Endothelial cell (in vitro differentiated cells): ENCODE data around the gene FAM118A. TPM values are rescaled to one million over a fixed set of nuclear protein-coding genes. Genes with fewer than 3 reads are reported as not detected.
"Not testable (repeated sequence)": the region's sequence is repeated elsewhere in the genome, so short reads cannot be mapped to it uniquely, and the experiment has no call there.

ENCODE experiments used
- DNase-seq: peaks from one replicate; pipeline ENCODE4 v3.0.0; 2021; ENCODE audit warnings: low spot score
- H3K27ac Mint-ChIP-seq: one replicate; pipeline ENCODE4 v1.8.0; 2021; ENCODE audit warnings: mixed read lengths, inconsistent platforms; ENCODE audit not compliant: unreplicated experiment
- H3K27me3 Mint-ChIP-seq: one replicate; pipeline ENCODE4 v1.8.0; 2021; ENCODE audit warnings: mild to moderate bottlenecking, moderate library complexity, mixed read lengths, inconsistent platforms; ENCODE audit not compliant: unreplicated experiment
- H3K36me3 Mint-ChIP-seq: one replicate; pipeline ENCODE4 v1.8.0; 2021; ENCODE audit warnings: mild to moderate bottlenecking, low read depth, mixed read lengths, inconsistent platforms; ENCODE audit not compliant: unreplicated experiment
- H3K4me1 Mint-ChIP-seq: one replicate; pipeline ENCODE4 v1.8.0; 2021; ENCODE audit warnings: mild to moderate bottlenecking, mixed read lengths, inconsistent platforms; ENCODE audit not compliant: unreplicated experiment
- H3K4me3 Mint-ChIP-seq: one replicate; pipeline ENCODE4 v1.8.0; 2021; ENCODE audit warnings: mild to moderate bottlenecking, mixed read lengths, inconsistent platforms; ENCODE audit not compliant: unreplicated experiment
- H3K9me3 Mint-ChIP-seq: one replicate; pipeline ENCODE4 v1.8.0; 2021; ENCODE audit warnings: mixed read lengths, inconsistent platforms; ENCODE audit not compliant: unreplicated experiment
- total RNA-seq: library from RNA; stranded (reverse); fragmentation: NEBNext Ultra II Directional; extraction: Animal tissue kit (Norgen Biotek cat#: 25700); gene quantifications from one replicate; pipeline ENCODE4 v1.2.1, GENCODE V29; 2021; ENCODE audit not compliant: unreplicated experiment
- TF ChIP-seq, protein P1 (sequence below): fragments of 200-600 bp; sonication (generic); IDR thresholded peaks from one replicate; pipeline ENCODE4 v1.5.0; 2021; ENCODE audit warnings: antibody characterized with exemption; ENCODE audit not compliant: unreplicated experiment

The FAM118A gene
- total RNA-seq, 1 donor from 2014 or later: 26.6 TPM

DNA sequence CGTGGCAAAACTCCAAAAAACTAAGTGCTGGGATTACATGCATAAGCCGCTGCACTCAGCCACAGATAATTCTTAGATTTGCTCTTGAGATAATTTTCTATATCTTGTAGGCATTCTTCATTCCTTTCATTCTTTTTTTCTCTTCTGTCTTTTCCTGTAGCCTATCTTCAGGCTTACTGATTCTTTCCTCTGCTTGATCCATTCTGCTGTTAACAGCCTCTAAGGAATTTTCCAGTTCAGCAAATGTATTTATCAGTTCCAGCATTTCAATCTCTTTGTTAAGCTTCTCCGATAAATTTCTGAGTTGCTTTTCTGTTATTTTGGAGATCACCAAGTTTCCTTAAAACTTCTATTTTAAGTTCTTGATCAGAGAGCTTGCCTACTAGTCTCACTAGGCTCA lies 57.0 kb downstream of the FAM118A start:
- H3K27ac Mint-ChIP-seq: no peak overlapping the region
- H3K9me3 Mint-ChIP-seq: no peaks in the 10 kb centered on the region
- H3K36me3 Mint-ChIP-seq: no peaks in the 10 kb centered on the region
- TF ChIP-seq, protein P1, sequence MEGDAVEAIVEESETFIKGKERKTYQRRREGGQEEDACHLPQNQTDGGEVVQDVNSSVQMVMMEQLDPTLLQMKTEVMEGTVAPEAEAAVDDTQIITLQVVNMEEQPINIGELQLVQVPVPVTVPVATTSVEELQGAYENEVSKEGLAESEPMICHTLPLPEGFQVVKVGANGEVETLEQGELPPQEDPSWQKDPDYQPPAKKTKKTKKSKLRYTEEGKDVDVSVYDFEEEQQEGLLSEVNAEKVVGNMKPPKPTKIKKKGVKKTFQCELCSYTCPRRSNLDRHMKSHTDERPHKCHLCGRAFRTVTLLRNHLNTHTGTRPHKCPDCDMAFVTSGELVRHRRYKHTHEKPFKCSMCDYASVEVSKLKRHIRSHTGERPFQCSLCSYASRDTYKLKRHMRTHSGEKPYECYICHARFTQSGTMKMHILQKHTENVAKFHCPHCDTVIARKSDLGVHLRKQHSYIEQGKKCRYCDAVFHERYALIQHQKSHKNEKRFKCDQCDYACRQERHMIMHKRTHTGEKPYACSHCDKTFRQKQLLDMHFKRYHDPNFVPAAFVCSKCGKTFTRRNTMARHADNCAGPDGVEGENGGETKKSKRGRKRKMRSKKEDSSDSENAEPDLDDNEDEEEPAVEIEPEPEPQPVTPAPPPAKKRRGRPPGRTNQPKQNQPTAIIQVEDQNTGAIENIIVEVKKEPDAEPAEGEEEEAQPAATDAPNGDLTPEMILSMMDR: no peak
- no peaks in the 10 kb centered on the region for H3K4me1 Mint-ChIP-seq
- DNase-seq: no peak
- H3K4me3 Mint-ChIP-seq: no peak overlapping the region
- peaks cover 1% of the 10 kb centered on the region for H3K27me3 Mint-ChIP-seq

DNA sequence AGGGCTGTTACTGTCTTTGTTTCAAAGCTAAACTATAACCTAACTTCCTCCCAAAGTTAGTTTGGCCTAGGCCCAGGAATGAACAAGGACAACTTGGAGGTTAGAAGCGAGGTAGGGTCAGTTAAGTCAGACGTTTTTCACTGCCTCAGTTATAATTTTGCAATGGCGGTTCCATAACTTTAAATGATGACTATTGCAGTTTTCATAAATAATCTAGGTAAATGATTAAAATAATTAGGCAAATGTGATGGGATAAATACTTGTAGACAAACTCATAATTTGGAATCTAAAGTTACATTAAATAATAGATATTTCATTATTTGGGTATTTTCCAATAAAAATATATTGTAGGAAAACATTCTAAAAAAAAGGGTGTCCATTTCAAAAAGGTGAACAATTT lies 63.9 kb downstream of the FAM118A start:
- not testable (repeated sequence) for H3K4me3 Mint-ChIP-seq

DNA sequence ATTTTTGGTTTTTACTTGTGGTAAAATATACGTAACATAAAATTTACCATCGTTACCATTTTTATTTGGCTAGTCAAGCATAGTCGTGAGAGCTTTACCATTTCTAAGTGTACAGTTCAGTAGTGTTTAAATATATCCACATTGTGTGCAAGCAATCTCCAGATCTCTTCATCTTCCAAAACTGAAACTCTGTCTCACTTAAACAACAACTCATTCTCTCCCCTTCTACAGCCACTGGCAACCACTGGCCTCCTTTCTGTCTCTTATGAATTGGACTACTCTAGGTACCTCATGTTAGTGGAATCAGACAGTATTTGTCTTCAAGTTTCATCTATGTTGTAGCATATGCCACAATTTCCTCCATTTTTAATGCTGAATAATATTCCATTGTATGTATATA lies 66.3 kb downstream of the FAM118A start:
- no peak for DNase-seq
- Mint-ChIP-seq H3K27ac (no peak overlapping the region), H3K4me1 (no peaks in the 10 kb centered on the region), H3K36me3 (no peaks in the 10 kb centered on the region), H3K4me3 (no peak overlapping the region), H3K9me3 (no peaks in the 10 kb centered on the region), H3K27me3 (peaks cover 1% of the 10 kb centered on the region)
- TF ChIP-seq, protein P1: no peak

More for the DNA sequence above, 63.9 kb downstream of the FAM118A start:
- not testable (repeated sequence) for H3K27ac Mint-ChIP-seq, H3K9me3 Mint-ChIP-seq, DNase-seq, H3K4me1 Mint-ChIP-seq, H3K27me3 Mint-ChIP-seq, H3K36me3 Mint-ChIP-seq

DNA sequence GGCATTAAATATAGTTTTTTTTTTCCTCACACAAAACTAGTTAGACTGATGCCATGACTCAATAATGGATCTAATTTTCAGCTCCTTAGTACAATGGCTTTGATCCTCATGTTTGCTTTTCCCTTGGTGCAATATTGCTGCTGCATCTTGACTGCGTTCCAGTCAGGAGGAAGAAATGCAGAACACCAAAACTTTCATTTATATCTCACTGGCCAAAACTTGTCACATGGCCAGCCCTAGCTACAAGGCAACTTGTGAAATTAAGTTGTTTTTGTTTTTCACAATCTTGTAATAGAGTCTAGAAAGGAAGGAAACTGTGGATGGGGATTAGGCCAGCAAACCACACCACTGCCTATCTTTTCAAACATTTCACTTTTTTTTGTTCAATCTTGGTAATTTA lies 67.0 kb downstream of the FAM118A start:
- H3K4me1 Mint-ChIP-seq: no peaks in the 10 kb centered on the region
- H3K27ac Mint-ChIP-seq: no peak overlapping the region
- H3K4me3 Mint-ChIP-seq: no peak overlapping the region
- DNase-seq: no peak
- H3K36me3 Mint-ChIP-seq: no peaks in the 10 kb centered on the region
- peaks cover 1% of the 10 kb centered on the region for H3K27me3 Mint-ChIP-seq
- no peaks in the 10 kb centered on the region for H3K9me3 Mint-ChIP-seq
- TF ChIP-seq, protein P1: no peak

DNA sequence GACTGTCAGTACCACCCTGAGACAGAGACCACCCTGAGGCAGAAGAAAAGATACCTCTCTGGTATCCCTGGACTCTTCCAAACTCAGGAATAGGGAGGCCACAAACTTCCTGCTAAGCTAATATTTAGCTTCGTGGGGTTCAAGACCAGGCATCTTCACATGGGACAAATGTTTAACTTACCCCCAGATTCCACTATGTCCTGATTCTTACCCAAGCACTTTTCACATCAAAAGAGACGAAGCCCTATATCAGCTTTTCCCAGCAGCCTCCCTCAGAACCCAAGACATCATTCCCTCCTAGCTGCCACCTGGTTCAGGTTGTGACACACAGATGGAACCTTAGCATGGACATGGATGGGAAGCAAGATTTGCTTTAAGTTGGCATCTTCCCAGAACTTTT lies 71.6 kb downstream of the FAM118A start:
- H3K9me3 Mint-ChIP-seq: no peaks in the 10 kb centered on the region
- H3K27me3 Mint-ChIP-seq: peaks cover 1% of the 10 kb centered on the region
- no peak overlapping the region for H3K27ac Mint-ChIP-seq
- DNase-seq: no peak
- H3K4me3 Mint-ChIP-seq: no peak overlapping the region
- H3K4me1 Mint-ChIP-seq: no peaks in the 10 kb centered on the region
- TF ChIP-seq, protein P1: no peak
- no peaks in the 10 kb centered on the region for H3K36me3 Mint-ChIP-seq

DNA sequence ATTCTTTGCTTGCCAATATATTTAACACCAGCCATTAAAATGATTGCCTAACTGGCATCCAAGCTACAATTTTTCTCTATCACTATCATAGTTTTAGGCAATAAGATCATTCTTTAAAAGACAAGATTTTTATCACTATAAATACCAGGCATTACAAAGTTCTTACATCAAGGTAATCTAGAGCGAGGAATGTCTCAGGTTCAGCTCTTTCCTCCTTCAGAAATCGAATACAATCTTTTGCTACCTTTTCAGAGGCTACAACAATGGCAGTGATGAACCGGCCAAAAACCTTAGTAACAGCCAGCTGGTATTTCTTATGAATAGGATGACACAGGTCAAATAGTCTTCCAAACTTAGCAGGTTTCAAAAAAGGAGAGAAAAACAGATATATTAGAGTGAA lies 79.8 kb downstream of the FAM118A start:
- TF ChIP-seq, protein P1: no peak
- Mint-ChIP-seq H3K4me1 (no peaks in the 10 kb centered on the region), H3K36me3 (no peaks in the 10 kb centered on the region), H3K9me3 (no peaks in the 10 kb centered on the region), H3K27me3 (no peaks in the 10 kb centered on the region), H3K27ac (no peak overlapping the region), H3K4me3 (no peak overlapping the region)
- DNase-seq: no peak
